Ascending aorta (tissue), 2 donors: ENCODE measurements around the gene POLR1D. TPM values are rescaled to one million over a fixed set of nuclear protein-coding genes. Genes with fewer than 3 reads are reported as not detected.

Source experiments
- DNase-seq, 2 donors: peaks; one replicate each; pipeline ENCODE4 v3.0.0-alpha.2; 2019; ENCODE audit warnings: low spot score in 2 of 2
- H3K27ac ChIP-seq, 2 donors: fragments of 200-600 bp; sonication (generic); one replicate each; pipeline ENCODE4 v1.5.1; 2016 to 2017; ENCODE audit warnings: mild to moderate bottlenecking in 1 of 2
- H3K27me3 ChIP-seq: fragments of 200-600 bp; sonication (generic); one replicate; pipeline ENCODE4 v1.5.1; 2017
- H3K36me3 ChIP-seq, 2 donors: fragments of 200-600 bp; sonication (generic); one replicate each; pipeline ENCODE4 v1.5.1; 2016
- H3K4me1 ChIP-seq, 2 donors: fragments of 200-600 bp; sonication (generic); one replicate each; pipeline ENCODE4 v1.5.1; 2016 to 2017; ENCODE audit warnings: mild to moderate bottlenecking in 1 of 2
- H3K4me3 ChIP-seq, 2 donors: fragments of 200-600 bp; sonication (generic); one replicate each; pipeline ENCODE4 v1.5.1; 2016 to 2017; ENCODE audit warnings: mild to moderate bottlenecking in 1 of 2
- H3K9me3 ChIP-seq, 2 donors: fragments of 200-600 bp; sonication (generic); one replicate each; pipeline ENCODE4 v1.5.1; 2016
- CTCF ChIP-seq, 3 experiments: fragments of 200-600 bp in 2 of 3; fragments of 450-650 bp in 1 of 3; sonication (generic) in 2 of 3; IDR thresholded peaks; one replicate each; pipeline ENCODE4 v1.5.1; 2016 to 2019; ENCODE audit warnings: antibody characterized with exemption in 3 of 3, mild to moderate bottlenecking in 1 of 3, moderate library complexity in 1 of 3
- intact Hi-C: fragments of 100-400 bp; cut with DNase I; formaldehyde crosslinking; loops from one replicate; pipeline ENCODE4 v1.15.1; 2023
- total RNA-seq: library from RNA; depleted of rRNA; stranded (reverse); fragments of >200 nt; gene quantifications from one replicate; pipeline ENCODE4 v1.1.0, GENCODE V29; 2016

POLR1D gene
- total RNA-seq, 1 donor from 2014 or later = 91.2 TPM

- TF ChIP-seq CTCF (IDR thresholded peaks at IDR 0.05) = peak in 2 of 3 experiments; percentile 16 to 27
- Histone ChIP-seq H3K4me1 (peaks cover 0 to 14% of the 10 kb centered on the region in 2 donors), H3K27me3 (no peaks in the 10 kb centered on the region), H3K9me3 (no peaks in the 10 kb centered on the region), H3K4me3 (peak overlapping the region; percentile 72 to 95), H3K27ac (peak overlapping the region; percentile 95 to 97), H3K36me3 (peaks cover 0 to 6% of the 10 kb centered on the region in 2 donors)
- DNase-seq = no peak
- intact Hi-C loops = loop anchor here (5.0 to 10.0 kb wide), 6 partner anchors 247 to 1973 kb away; partner anchors contain the start of genes PAN3, RASL11A, RPL21 and SLC7A1
Measured at GRCh38 chr13:27622102-27622820, 569 bp downstream of the POLR1D start.

GRCh38 chr13:27622881-27623280 lies 1.2 kb downstream of the POLR1D start:
- no peak for DNase-seq
- Histone ChIP-seq H3K27ac (no peak overlapping the region), H3K4me3 (peak overlapping the region in 1 of 2 donors; percentile 95), H3K27me3 (no peaks in the 10 kb centered on the region), H3K4me1 (peaks cover 0 to 14% of the 10 kb centered on the region in 2 donors), H3K36me3 (peaks cover 0 to 6% of the 10 kb centered on the region in 2 donors), H3K9me3 (no peaks in the 10 kb centered on the region)
- intact Hi-C loops = loop anchor here (5.0 to 10.0 kb wide), 6 partner anchors 248 to 1972 kb away; partner anchors contain the start of genes PAN3, RASL11A, RPL21 and SLC7A1
- TF ChIP-seq CTCF (IDR thresholded peaks at IDR 0.05) = no peak

- intact Hi-C loops = loop anchor here (5.0 to 10.0 kb wide), 6 partner anchors 249 to 1971 kb away; partner anchors contain the start of genes PAN3, RASL11A, RPL21 and SLC7A1
- Histone ChIP-seq H3K4me1 (peaks cover 0 to 5% of the 10 kb centered on the region in 2 donors), H3K9me3 (no peaks in the 10 kb centered on the region), H3K27me3 (no peaks in the 10 kb centered on the region), H3K4me3 (no peak overlapping the region), H3K27ac (no peak overlapping the region), H3K36me3 (peaks cover 0 to 6% of the 10 kb centered on the region in 2 donors)
- DNase-seq = no peak
- no peak for TF ChIP-seq CTCF (IDR thresholded peaks at IDR 0.05)
Measured at GRCh38 chr13:27624071-27624470, 2.4 kb downstream of the POLR1D start.

- peaks cover 0 to 5% of the 10 kb centered on the region in 2 donors for H3K4me1 ChIP-seq
Measured at GRCh38 chr13:27625839-27626238, 4.1 kb downstream of the POLR1D start.

GRCh38 chr13:27627380-27627779 lies 5.7 kb downstream of the POLR1D start:
- intact Hi-C loops = loop anchor here (10.0 kb wide), 3 partner anchors 253 to 1967 kb away; partner anchors contain the start of genes SLC7A1 and USP12

More at GRCh38 chr13:27625839-27626238, 4.1 kb downstream of the POLR1D start:
- no peak for DNase-seq
- Histone ChIP-seq H3K9me3 (no peaks in the 10 kb centered on the region), H3K27me3 (no peaks in the 10 kb centered on the region), H3K27ac (no peak overlapping the region), H3K4me3 (no peak overlapping the region), H3K36me3 (peaks cover 0 to 6% of the 10 kb centered on the region in 2 donors)
- TF ChIP-seq CTCF (IDR thresholded peaks at IDR 0.05) = no peak
- intact Hi-C loops = loop anchor here (10.0 kb wide), 3 partner anchors 251 to 1969 kb away; partner anchors contain the start of genes SLC7A1 and USP12

More at GRCh38 chr13:27627380-27627779, 5.7 kb downstream of the POLR1D start:
- H3K36me3 ChIP-seq = peaks cover 0 to 6% of the 10 kb centered on the region in 2 donors
- no peak for DNase-seq
- no peak overlapping the region for H3K27ac ChIP-seq
- no peak overlapping the region for H3K4me3 ChIP-seq
- H3K9me3 ChIP-seq = no peaks in the 10 kb centered on the region
- no peak for TF ChIP-seq CTCF (IDR thresholded peaks at IDR 0.05)
- peaks cover 0 to 5% of the 10 kb centered on the region in 2 donors for H3K4me1 ChIP-seq
- no peaks in the 10 kb centered on the region for H3K27me3 ChIP-seq
